Loucy (cell line): ENCODE data around the gene CELF4.

Source experiments
- CTCF ChIP-seq: fragments of 200-600 bp; sonication (generic); conservative IDR thresholded peaks from 2 replicates; pipeline ENCODE4 v1.5.1; 2014; ENCODE audit warnings: mild to moderate bottlenecking, antibody characterized with exemption, low read length
- EZH2phosphoT487 ChIP-seq: fragments of 200-600 bp; IDR thresholded peaks from 2 replicates; pipeline ENCODE4 v1.6.1; 2018; ENCODE audit warnings: antibody characterized with exemption, mild to moderate bottlenecking, moderate library complexity, borderline replicate concordance

DNA sequence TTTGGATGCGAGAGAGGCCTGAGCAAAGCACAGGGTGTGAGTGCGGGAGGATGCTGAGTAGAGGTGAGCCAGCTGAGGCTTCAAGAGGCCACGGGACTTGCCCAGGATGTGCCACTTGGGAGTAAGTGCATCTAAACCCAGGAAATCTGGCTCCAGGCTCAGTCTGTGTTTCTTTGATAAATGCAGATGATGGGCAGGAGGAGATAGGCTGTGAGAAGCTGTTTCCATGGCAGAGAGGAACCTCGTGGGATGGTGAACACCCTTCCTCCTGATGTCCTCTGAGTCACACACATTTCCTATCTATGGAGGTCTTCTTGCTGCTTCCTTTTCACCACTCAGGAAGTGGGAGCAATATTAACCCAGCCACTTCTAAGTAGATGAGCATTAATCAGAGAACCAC lies 38.4 kb upstream of the CELF4 start:
- no peak for TF ChIP-seq CTCF
- TF ChIP-seq EZH2phosphoT487, result no peak
